Measurements from ENCODE around the gene PTPN1. TPM values are rescaled to one million over a fixed set of nuclear protein-coding genes. Genes with fewer than 3 reads are reported as not detected.

Gene PTPN1
- total and polyA plus RNA-seq, 2 of the 13 experiments (the other 11 are each of a cell fraction or from before 2014, with no cell fraction given): 17.7 to 37.2 TPM

GRCh38 chr20:50632236-50632635 is 122.1 kb downstream of the PTPN1 start:
- FAIRE-seq (no peak), ATAC-seq (no peak), DNase-seq (ENCODE audit: low spot score) (no peak)
- intact Hi-C loops (cut with micrococcal nuclease; ENCODE audit: unreplicated experiment) (no loop called here), in situ Hi-C loops (cut with HindIII; ENCODE audit: extremely low pct_ligation_motif_present, low pct_unique_long_range_greater_than_20kb) (loop anchor here (25.0 kb wide), 1 partner anchor 105 kb away; the partner anchor contains the start of gene PARD6B)
- TF ChIP-seq MTERF4 (CRISPR knock-in tag; IDR thresholded peaks at IDR 0.05): 0 out of 2 replicates have a peak, but pooled peaks have one; percentile 27
- TF ChIP-seq ZNF543 (CRISPR knock-in tag; IDR thresholded peaks at IDR 0.05): no peak
- no peaks in the 10 kb centered on the region for H3K79me2 ChIP-seq (ENCODE audit: insufficient read depth, low read length)
- no peaks in the 10 kb centered on the region for H3K9me3 ChIP-seq (ENCODE audit: low read length)
- no peaks in the 10 kb centered on the region for H3K36me3 ChIP-seq (replicated peaks in 1 of 2; ENCODE audit: control insufficient read depth in 1 of 2, insufficient read depth in 2 of 2, low read length in 2 of 2)
- POLR2A ChIA-PET: no interaction called here
- no peak overlapping the region for H3K4me2 ChIP-seq (ENCODE audit: low read depth, low read length)
- H3K27me3 ChIP-seq (ENCODE audit: control insufficient read depth in 1 of 2, insufficient read depth in 2 of 2, low read length in 2 of 2): peaks cover 17 to 78% of the 10 kb centered on the region in 2 experiments
- no TSS peak for BruUV-seq (replicated peaks)
- CTCF ChIA-PET (ENCODE audit: low intra/inter-chr PET ratio, low total read pairs): no interaction called here
- H3K4me1 ChIP-seq (ENCODE audit: insufficient read depth, low read length): peaks cover 43% of the 10 kb centered on the region
- H3K4me3 ChIP-seq (replicated peaks in 1 of 3; ENCODE audit: insufficient read depth in 1 of 3, low read depth in 2 of 3, low read length in 3 of 3): no peak overlapping the region
- no peak overlapping the region for H3K27ac ChIP-seq (ENCODE audit: extremely low read length, insufficient read depth, low read length)
- H3K9ac ChIP-seq (ENCODE audit: insufficient read depth, low read depth, low read length): no peak overlapping the region
- H4K20me1 ChIP-seq (ENCODE audit: insufficient read depth, low read length): no peaks in the 10 kb centered on the region
- WGBS (ENCODE audit: low lambda C conversion rate): 58% methylated on average over 7 of the region's 7 CpGs
- no peak overlapping the region for H2AFZ ChIP-seq (ENCODE audit: low read length)

GRCh38 chr20:50632701-50633100 is 122.5 kb downstream of the PTPN1 start:
- no peak overlapping the region for H3K9ac ChIP-seq (ENCODE audit: insufficient read depth, low read depth, low read length)
- ATAC-seq (no peak), FAIRE-seq (no peak), DNase-seq (ENCODE audit: low spot score) (no peak)
- no peaks in the 10 kb centered on the region for H4K20me1 ChIP-seq (ENCODE audit: insufficient read depth, low read length)
- H3K4me2 ChIP-seq (ENCODE audit: low read depth, low read length): no peak overlapping the region
- POLR2A ChIA-PET: no interaction called here
- no TSS peak for BruUV-seq (replicated peaks)
- 30% methylated on average over 5 of the region's 5 CpGs for WGBS (ENCODE audit: low lambda C conversion rate)
- in situ Hi-C loops (cut with HindIII; ENCODE audit: extremely low pct_ligation_motif_present, low pct_unique_long_range_greater_than_20kb) (loop anchor here (25.0 kb wide), 1 partner anchor 105 kb away; the partner anchor contains the start of gene PARD6B), intact Hi-C loops (cut with micrococcal nuclease; ENCODE audit: unreplicated experiment) (no loop called here)
- no peak overlapping the region for H2AFZ ChIP-seq (ENCODE audit: low read length)
- TF ChIP-seq PHF8 (CRISPR knock-in tag; IDR thresholded peaks at IDR 0.05) (no peak), FOXO4 (CRISPR knock-in tag; conservative IDR thresholded peaks at IDR 0.05) (no peak)
- CTCF ChIA-PET (ENCODE audit: low intra/inter-chr PET ratio, low total read pairs): no interaction called here
- peaks cover 47% of the 10 kb centered on the region for H3K4me1 ChIP-seq (ENCODE audit: insufficient read depth, low read length)
- no peaks in the 10 kb centered on the region for H3K79me2 ChIP-seq (ENCODE audit: insufficient read depth, low read length)
- H3K36me3 ChIP-seq (replicated peaks in 1 of 2; ENCODE audit: control insufficient read depth in 1 of 2, insufficient read depth in 2 of 2, low read length in 2 of 2): no peaks in the 10 kb centered on the region
- H3K27me3 ChIP-seq (ENCODE audit: control insufficient read depth in 1 of 2, insufficient read depth in 2 of 2, low read length in 2 of 2): peaks cover 17 to 78% of the 10 kb centered on the region in 2 experiments
- no peak overlapping the region for H3K4me3 ChIP-seq (replicated peaks in 1 of 3; ENCODE audit: insufficient read depth in 1 of 3, low read depth in 2 of 3, low read length in 3 of 3)
- no peak overlapping the region for H3K27ac ChIP-seq (ENCODE audit: extremely low read length, insufficient read depth, low read length)
- no peaks in the 10 kb centered on the region for H3K9me3 ChIP-seq (ENCODE audit: low read length)
